Measurements from ENCODE around the gene RFC4. TPM values are rescaled to one million over a fixed set of nuclear protein-coding genes. Genes with fewer than 3 reads are reported as not detected.

The RFC4 gene
- total and polyA plus RNA-seq, 7 donors = 8.7 to 30.3 (median 16.4) TPM

GRCh38 chr3:186787642-186788481 is 18.4 kb downstream of the RFC4 start:
- Histone ChIP-seq H3K4me3 (no peak overlapping the region), H3K4me1 (peaks cover 0 to 49% (median 41%) of the 10 kb centered on the region in 4 donors)
- WGBS, 2 donors = 58 to 73% methylated on average over 15 of the region's 15 CpGs

GRCh38 chr3:186786922-186787321 is 19.4 kb downstream of the RFC4 start:
- DNase-seq = no peak
- TF ChIP-seq CTCF (IDR thresholded peaks at IDR 0.05) = no peak
- TF ChIP-seq POLR2A (IDR thresholded peaks at IDR 0.05) = no peak
- no peak for TF ChIP-seq EP300 (IDR thresholded peaks at IDR 0.05)
- no peak for TF ChIP-seq POLR2AphosphoS5 (IDR thresholded peaks at IDR 0.05)
- H3K9me3 ChIP-seq = no peaks in the 10 kb centered on the region
- no peak overlapping the region for H3K4me3 ChIP-seq
- peaks cover 0 to 55% (median 44%) of the 10 kb centered on the region in 4 donors for H3K4me1 ChIP-seq
- H3K27me3 ChIP-seq = no peaks in the 10 kb centered on the region
- 57 to 64% methylated on average over 3 of the region's 3 CpGs for WGBS, 2 donors
- no peak overlapping the region for H3K27ac ChIP-seq
- intact Hi-C loops (cut with DNase I) = no loop called here
- peaks cover 28 to 69% (median 51%) of the 10 kb centered on the region in 4 donors for H3K36me3 ChIP-seq

More at GRCh38 chr3:186787642-186788481, 18.4 kb downstream of the RFC4 start:
- Histone ChIP-seq H3K27ac (peak overlapping the region in 1 of 4 donors; percentile 5), H3K27me3 (no peaks in the 10 kb centered on the region), H3K36me3 (peaks cover 28 to 78% (median 51%) of the 10 kb centered on the region in 4 donors), H3K9me3 (no peaks in the 10 kb centered on the region)
- no peak for DNase-seq
- intact Hi-C loops (cut with DNase I) = no loop called here
- no peak for TF ChIP-seq CTCF (IDR thresholded peaks at IDR 0.05)
- TF ChIP-seq POLR2A (IDR thresholded peaks at IDR 0.05) = no peak
- no peak for TF ChIP-seq EP300 (IDR thresholded peaks at IDR 0.05)
- TF ChIP-seq POLR2AphosphoS5 (IDR thresholded peaks at IDR 0.05) = no peak

- Histone ChIP-seq H3K9me3 (no peaks in the 10 kb centered on the region), H3K27me3 (no peaks in the 10 kb centered on the region), H3K27ac (peak overlapping the region in 2 of 4 donors; percentile 94 to 99), H3K36me3 (peaks cover 28 to 62% (median 51%) of the 10 kb centered on the region in 4 donors), H3K4me1 (peaks cover 0 to 55% (median 44%) of the 10 kb centered on the region in 4 donors), H3K4me3 (peak overlapping the region; percentile 76 to 94 (median 86))
- intact Hi-C loops (cut with DNase I) = no loop called here
- 7 to 26% methylated on average over 7 of the region's 7 CpGs for WGBS, 2 donors
- TF ChIP-seq CTCF (IDR thresholded peaks at IDR 0.05) (no peak), POLR2A (IDR thresholded peaks at IDR 0.05) (no peak), EP300 (IDR thresholded peaks at IDR 0.05) (no peak), POLR2AphosphoS5 (IDR thresholded peaks at IDR 0.05) (no peak)
- DNase-seq = no peak
Observed at GRCh38 chr3:186785495-186786018, 20.7 kb downstream of the RFC4 start.

GRCh38 chr3:186784820-186785494 is 21.3 kb downstream of the RFC4 start:
- H3K4me3 ChIP-seq = peak overlapping the region; percentile 76 to 94 (median 86)
- H3K9me3 ChIP-seq = no peaks in the 10 kb centered on the region
- 3 to 13% methylated on average over 7 of the region's 7 CpGs for WGBS, 2 donors
- peaks cover 28 to 56% (median 48%) of the 10 kb centered on the region in 4 donors for H3K36me3 ChIP-seq
- H3K4me1 ChIP-seq = peaks cover 0 to 55% (median 44%) of the 10 kb centered on the region in 4 donors
- TF ChIP-seq POLR2A (IDR thresholded peaks at IDR 0.05) (no peak), EP300 (IDR thresholded peaks at IDR 0.05) (no peak)
- peak overlapping the region; percentile 94 to 99 (median 97) for H3K27ac ChIP-seq
- DNase-seq = no peak
- H3K27me3 ChIP-seq = no peaks in the 10 kb centered on the region
- intact Hi-C loops (cut with DNase I) = loop anchor here (5.0 kb wide), 2 partner anchors 218 to 848 kb away; partner anchors contain the start of genes TBCCD1 and TRA2B
